ENCODE measurements around the gene PCDH1.

PCDH1 gene

DNA sequence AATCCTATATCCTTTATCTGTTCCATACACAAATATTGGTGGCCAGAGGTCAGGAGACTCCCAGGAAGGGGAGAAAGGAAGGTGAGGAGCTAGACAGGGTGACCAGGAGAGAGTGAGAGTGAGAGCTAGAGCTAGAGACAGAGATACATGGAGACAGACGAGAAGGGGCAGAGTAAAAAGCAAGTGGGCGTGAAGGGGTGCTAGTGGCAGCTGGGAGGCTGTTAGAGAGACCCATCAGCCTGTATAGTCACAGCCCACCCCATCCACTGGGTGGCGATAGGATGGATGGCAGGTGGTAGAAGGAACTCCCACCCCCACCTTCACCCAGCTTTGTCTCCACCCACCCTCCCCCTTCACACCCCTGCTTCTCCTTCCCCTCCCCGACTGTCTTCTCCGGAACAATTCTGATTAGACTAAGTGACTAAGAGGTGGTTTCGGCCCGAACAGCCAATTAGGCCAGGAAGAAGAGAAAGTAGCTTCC, 32.8 kb downstream of the PCDH1 start:
- TF ChIP-seq, protein P1, sequence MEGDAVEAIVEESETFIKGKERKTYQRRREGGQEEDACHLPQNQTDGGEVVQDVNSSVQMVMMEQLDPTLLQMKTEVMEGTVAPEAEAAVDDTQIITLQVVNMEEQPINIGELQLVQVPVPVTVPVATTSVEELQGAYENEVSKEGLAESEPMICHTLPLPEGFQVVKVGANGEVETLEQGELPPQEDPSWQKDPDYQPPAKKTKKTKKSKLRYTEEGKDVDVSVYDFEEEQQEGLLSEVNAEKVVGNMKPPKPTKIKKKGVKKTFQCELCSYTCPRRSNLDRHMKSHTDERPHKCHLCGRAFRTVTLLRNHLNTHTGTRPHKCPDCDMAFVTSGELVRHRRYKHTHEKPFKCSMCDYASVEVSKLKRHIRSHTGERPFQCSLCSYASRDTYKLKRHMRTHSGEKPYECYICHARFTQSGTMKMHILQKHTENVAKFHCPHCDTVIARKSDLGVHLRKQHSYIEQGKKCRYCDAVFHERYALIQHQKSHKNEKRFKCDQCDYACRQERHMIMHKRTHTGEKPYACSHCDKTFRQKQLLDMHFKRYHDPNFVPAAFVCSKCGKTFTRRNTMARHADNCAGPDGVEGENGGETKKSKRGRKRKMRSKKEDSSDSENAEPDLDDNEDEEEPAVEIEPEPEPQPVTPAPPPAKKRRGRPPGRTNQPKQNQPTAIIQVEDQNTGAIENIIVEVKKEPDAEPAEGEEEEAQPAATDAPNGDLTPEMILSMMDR (IDR thresholded peaks at IDR 0.05) = no peak
- no peak overlapping the region for H3K27ac ChIP-seq

DNA sequence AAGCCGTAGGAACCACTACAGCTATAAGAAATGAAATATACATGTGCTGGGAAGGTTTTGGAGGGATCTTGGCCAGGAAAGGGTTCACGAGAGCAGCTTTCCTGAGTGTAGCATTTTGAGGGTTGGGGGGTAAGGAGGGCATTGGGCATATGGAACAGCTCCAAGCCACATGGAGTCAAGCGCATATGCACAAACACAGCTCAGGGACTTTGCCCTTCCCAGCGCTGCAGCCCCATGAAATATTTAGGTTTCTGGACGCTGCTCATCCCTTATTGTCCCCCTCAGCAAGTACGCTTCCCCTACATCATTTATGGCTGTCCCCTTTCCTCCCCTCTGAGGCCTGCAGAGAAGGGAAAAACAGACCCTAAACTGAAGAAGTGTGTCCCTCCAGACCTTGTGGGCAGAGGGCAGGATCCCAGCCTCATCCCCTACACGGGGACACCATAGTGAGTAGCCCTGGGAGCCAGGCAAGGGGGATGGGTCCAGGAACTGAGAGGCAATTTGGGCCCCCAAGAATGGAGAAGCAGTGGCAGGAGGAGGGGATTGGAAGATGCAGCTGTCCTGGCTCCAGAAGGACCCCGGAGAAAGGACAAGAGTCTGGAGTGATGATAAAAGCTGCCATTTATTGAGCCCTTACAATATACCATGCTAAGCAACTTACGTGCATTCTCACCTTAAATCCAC, 33.7 kb downstream of the PCDH1 start:
- TF ChIP-seq, protein P1 (IDR thresholded peaks at IDR 0.05) = no peak
- no peak for TF ChIP-seq ZFX (IDR thresholded peaks at IDR 0.05; ENCODE audit: borderline replicate concordance)
- no peak overlapping the region for H3K27ac ChIP-seq

DNA sequence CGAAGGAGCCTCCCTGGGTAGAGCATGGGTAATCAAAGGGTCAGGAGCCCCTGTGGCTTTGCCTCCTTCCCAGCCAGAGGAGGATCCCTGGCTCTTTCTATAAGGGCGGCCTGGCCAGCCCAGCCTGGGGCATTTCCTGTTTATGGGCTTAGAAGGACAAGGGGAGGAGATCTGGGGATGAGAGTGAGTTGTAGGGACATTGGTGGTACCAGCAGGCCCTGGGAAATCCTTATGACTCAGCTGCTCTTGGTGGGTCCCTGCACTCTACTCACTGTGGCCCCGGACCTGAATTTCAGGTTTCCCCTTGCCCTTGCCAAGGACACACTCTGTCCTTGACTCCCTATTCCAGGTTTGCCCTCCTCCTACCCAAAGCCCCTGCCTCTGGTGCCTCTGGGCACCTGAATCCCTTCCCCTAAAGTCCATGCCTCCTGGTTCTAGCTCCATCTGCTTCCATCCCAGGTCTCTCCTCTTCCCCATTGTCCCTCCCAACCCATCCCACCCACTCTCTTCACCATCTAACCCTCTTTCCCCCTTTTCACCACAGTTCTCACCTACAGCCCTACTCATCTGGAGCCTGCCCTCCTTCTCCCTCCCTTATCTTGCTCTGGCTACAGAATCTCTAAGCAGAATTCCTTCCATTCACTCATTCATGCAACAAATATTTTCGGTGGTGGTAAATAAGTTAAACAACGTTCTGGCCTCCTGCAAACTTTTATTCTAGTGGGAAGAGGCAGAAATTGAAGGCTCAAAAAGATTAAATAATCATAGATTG, 34.9 kb downstream of the PCDH1 start:
- H3K27ac ChIP-seq = no peak overlapping the region
- TF ChIP-seq, protein P1 (IDR thresholded peaks at IDR 0.05) = no peak
- TF ChIP-seq ZFX (IDR thresholded peaks at IDR 0.05; ENCODE audit: borderline replicate concordance) = no peak

GRCh38 chr5:141841378-141842180, 36.6 kb downstream of the PCDH1 start:
- 0 out of 2 replicates have a peak overlapping the region, but pooled peaks have one; percentile 3 for H3K27ac ChIP-seq
- TF ChIP-seq, protein P1 (IDR thresholded peaks at IDR 0.05) = no peak
- TF ChIP-seq ZFX (IDR thresholded peaks at IDR 0.05; ENCODE audit: borderline replicate concordance) = no peak

- 0 out of 2 replicates have a peak overlapping the region, but pooled peaks have one; percentile 3 for H3K27ac ChIP-seq
- TF ChIP-seq, protein P1 (IDR thresholded peaks at IDR 0.05) = no peak
- TF ChIP-seq ZFX (IDR thresholded peaks at IDR 0.05; ENCODE audit: borderline replicate concordance) = no peak
Measured at GRCh38 chr5:141840826-141841360, 37.3 kb downstream of the PCDH1 start.

DNA sequence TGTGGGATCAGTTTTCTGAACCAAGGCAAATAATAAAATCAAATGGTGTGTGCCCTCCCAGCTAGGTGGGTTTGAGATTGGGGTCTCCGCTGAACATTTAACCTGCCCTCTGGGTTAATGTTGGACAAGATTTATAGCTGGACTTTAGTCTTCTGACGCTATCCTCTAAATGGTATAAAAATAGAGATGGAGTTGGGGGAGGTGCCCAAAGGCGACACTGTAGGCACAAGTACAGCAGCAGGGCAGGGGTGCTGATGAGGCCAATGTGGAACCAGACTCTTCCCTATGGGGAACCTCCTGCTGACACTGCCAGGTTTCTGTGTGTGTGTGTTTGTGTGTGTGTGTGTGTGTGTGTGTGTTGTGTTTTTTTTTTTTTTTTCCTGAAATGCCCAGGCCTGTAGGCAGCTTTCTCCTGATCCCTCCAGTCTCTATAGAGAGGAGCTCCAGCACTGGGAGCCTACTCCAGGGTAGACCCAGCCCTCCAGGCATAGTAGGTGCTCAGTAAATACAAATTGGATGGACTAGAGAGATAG, 37.9 kb downstream of the PCDH1 start:
- no peak overlapping the region for H3K27ac ChIP-seq
- TF ChIP-seq, protein P1 (IDR thresholded peaks at IDR 0.05) = no peak
- TF ChIP-seq ZFX (IDR thresholded peaks at IDR 0.05; ENCODE audit: borderline replicate concordance) = no peak

Data from 22Rv1 (cell line).